WTC11 (cell line): Measurements from ENCODE around the gene C2CD2. TPM values are rescaled to one million over a fixed set of nuclear protein-coding genes. Genes with fewer than 3 reads are reported as not detected.

ENCODE experiments used
- ATAC-seq: fragments of 200-7000 bp; cut with Tn5 transposase; 2 replicates; pipeline ENCODE4 v1.10.0; 2021; ENCODE audit warnings: mild to moderate bottlenecking, moderate library complexity
- CTCF ChIA-PET: fragments of 300-600 bp; sonication (Branson Sonifier 250); formaldehyde crosslinking; loops from one replicate; lab custom pipeline; 2021; ENCODE audit warnings: antibody characterized with exemption; lab: Charles Lee
- POLR2A ChIA-PET: fragments of 350-600 bp; sonication (Branson Sonifier 250); formaldehyde crosslinking; loops from one replicate; lab custom pipeline; 2021; ENCODE audit warnings: antibody characterized with exemption; lab: Charles Lee
- DNase-seq: peaks from one replicate; pipeline ENCODE4 v3.0.0; 2021; ENCODE audit warnings: low spot score
- H3K27ac Mint-ChIP-seq: 2 replicates; pipeline ENCODE4 v1.8.0; 2021; ENCODE audit warnings: mixed read lengths
- H3K27me3 Mint-ChIP-seq: 2 replicates; pipeline ENCODE4 v1.8.0; 2021; ENCODE audit warnings: low read depth, mild to moderate bottlenecking, moderate library complexity, mixed read lengths
- H3K36me3 Mint-ChIP-seq: 2 replicates; pipeline ENCODE4 v1.8.0; 2021; ENCODE audit warnings: mixed read lengths
- H3K4me1 Mint-ChIP-seq: 2 replicates; pipeline ENCODE4 v1.8.0; 2022; ENCODE audit warnings: mixed read lengths
- H3K4me3 Mint-ChIP-seq: 2 replicates; pipeline ENCODE4 v1.8.0; 2021; ENCODE audit warnings: mild to moderate bottlenecking, moderate library complexity, mixed read lengths
- H3K9me3 Mint-ChIP-seq: 2 replicates; pipeline ENCODE4 v1.8.0; 2021; ENCODE audit warnings: mixed read lengths
- ELF4 ChIP-seq: sonication (generic); formaldehyde crosslinking; IDR thresholded peaks from 2 replicates; pipeline ENCODE4 v1.8.1; 2022; ENCODE audit warnings: low read depth, mild to moderate bottlenecking, moderate library complexity, missing genetic modification reagents
- ETV6 ChIP-seq: sonication (generic); formaldehyde crosslinking; IDR thresholded peaks from 2 replicates; pipeline ENCODE4 v1.8.1; 2022; ENCODE audit warnings: mild to moderate bottlenecking, missing genetic modification reagents
- HMGXB4 ChIP-seq: sonication (generic); formaldehyde crosslinking; IDR thresholded peaks from 2 replicates; pipeline ENCODE4 v1.8.1; 2023; ENCODE audit warnings: mild to moderate bottlenecking, moderate library complexity, missing genetic modification reagents
- JAZF1 ChIP-seq: fragments of 250-450 bp; sonication (Bioruptor Pico); IDR thresholded peaks from 2 replicates; pipeline ENCODE4 v1.9.0; 2021; ENCODE audit warnings: moderate library complexity, mild to moderate bottlenecking, inconsistent platforms
- KAT7 ChIP-seq: sonication (generic); formaldehyde crosslinking; IDR thresholded peaks from 2 replicates; pipeline ENCODE4 v1.8.1; 2023; ENCODE audit warnings: missing genetic modification reagents, mild to moderate bottlenecking, borderline replicate concordance
- NFYB ChIP-seq: sonication (generic); formaldehyde crosslinking; conservative IDR thresholded peaks from 2 replicates; pipeline ENCODE4 v1.8.0; 2022; ENCODE audit warnings: low read depth, missing genetic modification reagents
- NR1H2 ChIP-seq: sonication (generic); formaldehyde crosslinking; IDR thresholded peaks from 2 replicates; pipeline ENCODE4 v1.9.0; 2021; ENCODE audit warnings: mild to moderate bottlenecking, moderate library complexity, missing genetic modification reagents
- NR3C1 ChIP-seq: sonication (generic); formaldehyde crosslinking; conservative IDR thresholded peaks from 2 replicates; pipeline ENCODE4 v1.8.1; 2023; ENCODE audit warnings: low read depth, mild to moderate bottlenecking, missing genetic modification reagents
- PREB ChIP-seq: sonication (generic); formaldehyde crosslinking; IDR thresholded peaks from 2 replicates; pipeline ENCODE4 v1.8.1; 2022; ENCODE audit warnings: mild to moderate bottlenecking, missing genetic modification reagents, moderate library complexity, borderline replicate concordance
- PRRX2 ChIP-seq: fragments of 250-450 bp; sonication (Bioruptor Pico); IDR thresholded peaks from 2 replicates; pipeline ENCODE4 v1.8.0; 2021; ENCODE audit warnings: mild to moderate bottlenecking
- STAT6 ChIP-seq: sonication (generic); formaldehyde crosslinking; conservative IDR thresholded peaks from 2 replicates; pipeline ENCODE4 v1.8.1; 2023; ENCODE audit warnings: mild to moderate bottlenecking, low read depth, missing genetic modification reagents, moderate library complexity
- TCF7 ChIP-seq: sonication (generic); formaldehyde crosslinking; IDR thresholded peaks from 2 replicates; pipeline ENCODE4 v1.8.0; 2022; ENCODE audit warnings: mild to moderate bottlenecking, low read depth, missing genetic modification reagents, moderate library complexity
- TEAD1 ChIP-seq: sonication (generic); formaldehyde crosslinking; IDR thresholded peaks from 2 replicates; pipeline ENCODE4 v1.8.0; 2022; ENCODE audit warnings: mild to moderate bottlenecking, missing genetic modification reagents
- ZBTB43 ChIP-seq: sonication (generic); formaldehyde crosslinking; IDR thresholded peaks from 2 replicates; pipeline ENCODE4 v1.8.1; 2023; ENCODE audit warnings: mild to moderate bottlenecking, missing genetic modification reagents
- ZNF138 ChIP-seq: sonication (generic); formaldehyde crosslinking; conservative IDR thresholded peaks from 2 replicates; pipeline ENCODE4 v1.8.1; 2022; ENCODE audit warnings: mild to moderate bottlenecking, moderate library complexity, missing genetic modification reagents
- ZNF232 ChIP-seq: sonication (generic); formaldehyde crosslinking; IDR thresholded peaks from 2 replicates; pipeline ENCODE4 v1.8.0; 2022; ENCODE audit warnings: mild to moderate bottlenecking, missing genetic modification reagents
- ZNF423 ChIP-seq: fragments of 250-450 bp; sonication (Bioruptor Pico); IDR thresholded peaks from 2 replicates; pipeline ENCODE4 v2.1.2; 2022; ENCODE audit warnings: mild to moderate bottlenecking, moderate library complexity
- ZNF671 ChIP-seq: fragments of 250-450 bp; sonication (Bioruptor Pico); IDR thresholded peaks from 2 replicates; pipeline ENCODE4 v1.8.0; 2021; ENCODE audit warnings: mild to moderate bottlenecking
- total RNA-seq: library from RNA; stranded (reverse); gene quantifications from 3 replicates; pipeline ENCODE4 v1.2.3, GENCODE V29; 2021

C2CD2 gene
- total RNA-seq, 1 experiment from 2014 or later = 11.2 TPM

GRCh38 chr21:41857771-41858300, 96.0 kb downstream of the C2CD2 start:
- POLR2A ChIA-PET = no interaction called here

GRCh38 chr21:41856572-41856971, 97.2 kb downstream of the C2CD2 start:
- Mint-ChIP-seq H3K36me3 (peaks cover 22% of the 10 kb centered on the region), H3K27ac (no peak overlapping the region), H3K4me3 (no peak overlapping the region), H3K27me3 (no peaks in the 10 kb centered on the region), H3K4me1 (no peaks in the 10 kb centered on the region), H3K9me3 (no peaks in the 10 kb centered on the region)
- TF ChIP-seq NFYB (CRISPR knock-in tag) (no peak), NR3C1 (CRISPR knock-in tag) (no peak), ZNF423 (CRISPR knock-in tag) (no peak), ZNF671 (no peak), TCF7 (no peak), TEAD1 (CRISPR knock-in tag) (no peak), ZBTB43 (CRISPR knock-in tag) (no peak), HMGXB4 (CRISPR knock-in tag) (no peak), ELF4 (CRISPR knock-in tag) (no peak), JAZF1 (no peak), STAT6 (CRISPR knock-in tag) (no peak), PRRX2 (CRISPR knock-in tag) (no peak), PREB (no peak), ZNF138 (CRISPR knock-in tag) (no peak), KAT7 (CRISPR knock-in tag) (no peak), ETV6 (CRISPR knock-in tag) (no peak), ZNF232 (CRISPR knock-in tag) (no peak), NR1H2 (no peak)
- ChIA-PET POLR2A (no interaction called here), CTCF (interaction anchor here (1.0 to 1.5 kb wide), 2 partner anchors 8 to 261 kb away, joined by 3 to 4 read pairs; no protein-coding TSS in a partner anchor)
- DNase-seq (no peak), ATAC-seq (no peak)

More at GRCh38 chr21:41857771-41858300, 96.0 kb downstream of the C2CD2 start:
- H3K36me3 Mint-ChIP-seq = peaks cover 22% of the 10 kb centered on the region
- peaks cover 8% of the 10 kb centered on the region for H3K4me1 Mint-ChIP-seq
- H3K9me3 Mint-ChIP-seq = no peaks in the 10 kb centered on the region
- CTCF ChIA-PET = interaction anchor here (1.5 kb wide), 1 partner anchor 10 kb away, joined by 4 read pairs; no protein-coding TSS in a partner anchor
- H3K27ac Mint-ChIP-seq = peak overlapping the region; percentile 74
- TF ChIP-seq KAT7 (CRISPR knock-in tag) = no peak
- ATAC-seq (no peak), DNase-seq (no peak)
- H3K27me3 Mint-ChIP-seq = no peaks in the 10 kb centered on the region
- H3K4me3 Mint-ChIP-seq = no peak overlapping the region
